Measurements from ENCODE around the gene TNFRSF13B. TPM values are rescaled to one million over a fixed set of nuclear protein-coding genes. Genes with fewer than 3 reads are reported as not detected.

Gene TNFRSF13B
- not detected in 5 replicates for total RNA-seq (2022; extraction: Qiagen RNA extraction; ENCODE audit: low read depth)

DNA sequence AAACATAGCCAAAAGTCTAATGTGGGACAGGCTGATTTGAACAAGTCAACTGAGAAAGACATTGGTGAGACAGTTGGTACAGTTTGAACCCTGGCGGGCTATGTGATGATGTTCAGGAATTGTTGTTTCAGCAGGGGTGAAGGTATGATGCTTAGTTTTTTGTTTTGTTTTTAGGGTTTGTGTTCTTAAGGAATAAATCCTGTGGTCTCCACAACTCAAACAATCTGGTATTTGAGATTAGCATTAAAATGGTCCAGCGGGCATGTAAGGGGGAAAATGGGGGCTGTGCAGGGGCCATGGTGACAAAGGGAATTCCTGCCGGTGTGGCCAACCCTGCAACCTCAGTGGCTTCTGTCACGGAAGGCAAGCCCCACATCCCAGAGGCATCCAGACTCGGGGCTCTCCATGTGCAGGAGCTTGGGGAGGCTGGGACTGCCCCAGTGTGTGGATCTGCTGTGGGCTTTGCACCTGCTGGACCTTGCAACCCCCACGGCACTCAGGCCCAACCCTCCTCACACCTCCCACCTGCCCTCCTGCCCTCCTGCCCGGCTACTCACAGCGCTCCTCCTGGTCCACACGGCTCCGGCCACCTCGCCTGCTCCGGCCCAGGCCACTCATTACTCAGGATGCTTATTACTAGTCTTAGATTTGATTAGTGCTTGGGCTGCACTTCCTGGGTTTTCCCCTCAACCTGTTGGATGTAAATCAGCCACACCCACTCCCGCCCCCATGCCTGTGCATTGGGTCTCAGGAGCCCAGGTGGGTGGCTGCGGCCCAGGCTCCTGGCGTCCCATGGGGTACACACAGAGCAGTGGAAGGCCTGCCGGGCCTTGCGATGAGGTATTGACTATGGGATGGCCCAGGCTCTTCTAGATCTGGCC lies at the start of gene TNFRSF13B:
Gene TNFRSF13B (minus strand): TSS at position 661 of the 881 bp plus-strand sequence. CDS start 43 bp downstream, at position 618.

Other genes starting within 250 kb of the TNFRSF13B start
- gene MPRIP, start 70.3 kb upstream of the TNFRSF13B start, total RNA-seq (2022; extraction: Qiagen RNA extraction; ENCODE audit: low read depth) = 266 to 398 TPM (median 336 TPM) in 5 replicates
- gene PLD6, start 234.2 kb upstream of the TNFRSF13B start, total RNA-seq (2022; extraction: Qiagen RNA extraction; ENCODE audit: low read depth) = 7.0 to 8.6 TPM (median 7.9 TPM) in 5 replicates

All from A549 treated with RU486 at 1 μM for 4 hours (cell line).